IgD-negative memory B cell (primary cell): ENCODE results near the gene HABP4. TPM values are rescaled to one million over a fixed set of nuclear protein-coding genes. Genes with fewer than 3 reads are reported as not detected.

Experiments used
- H3K27ac Mint-ChIP-seq, 3 donors: one replicate each; pipeline ENCODE4 v1.8.0; 2020 to 2022; ENCODE audit warnings: mild to moderate bottlenecking in 3 of 3, mixed read lengths in 3 of 3, moderate library complexity in 1 of 3
- H3K27me3 Mint-ChIP-seq: one replicate; pipeline ENCODE4 v1.8.0; 2021; ENCODE audit warnings: mixed read lengths
- H3K36me3 Mint-ChIP-seq: one replicate; pipeline ENCODE4 v1.8.0; 2020; ENCODE audit warnings: mild to moderate bottlenecking, mixed read lengths
- H3K4me1 Mint-ChIP-seq, 3 donors: one replicate each; pipeline ENCODE4 v1.8.0; 2020 to 2022; ENCODE audit warnings: mixed read lengths in 3 of 3, mild to moderate bottlenecking in 1 of 3
- H3K4me3 Mint-ChIP-seq, 4 donors: one replicate each; pipeline ENCODE4 v1.8.0; 2020 to 2022; ENCODE audit warnings: mild to moderate bottlenecking in 4 of 4, mixed read lengths in 4 of 4, moderate library complexity in 3 of 4
- H3K9me3 Mint-ChIP-seq, 3 donors: one replicate each; pipeline ENCODE4 v1.8.0; 2020 to 2021; ENCODE audit warnings: mixed read lengths in 3 of 3, mild to moderate bottlenecking in 1 of 3
- polyA plus RNA-seq: library from polyadenylated mRNA; unstranded; fragments of 300-500 nt; fragmentation: Illumina TruSeq; gene quantifications from one replicate; pipeline ENCODE4 v1.2.3, GENCODE V29; 2021

Gene HABP4
- polyA plus RNA-seq, 1 donor from 2014 or later, result 7.4 TPM

DNA sequence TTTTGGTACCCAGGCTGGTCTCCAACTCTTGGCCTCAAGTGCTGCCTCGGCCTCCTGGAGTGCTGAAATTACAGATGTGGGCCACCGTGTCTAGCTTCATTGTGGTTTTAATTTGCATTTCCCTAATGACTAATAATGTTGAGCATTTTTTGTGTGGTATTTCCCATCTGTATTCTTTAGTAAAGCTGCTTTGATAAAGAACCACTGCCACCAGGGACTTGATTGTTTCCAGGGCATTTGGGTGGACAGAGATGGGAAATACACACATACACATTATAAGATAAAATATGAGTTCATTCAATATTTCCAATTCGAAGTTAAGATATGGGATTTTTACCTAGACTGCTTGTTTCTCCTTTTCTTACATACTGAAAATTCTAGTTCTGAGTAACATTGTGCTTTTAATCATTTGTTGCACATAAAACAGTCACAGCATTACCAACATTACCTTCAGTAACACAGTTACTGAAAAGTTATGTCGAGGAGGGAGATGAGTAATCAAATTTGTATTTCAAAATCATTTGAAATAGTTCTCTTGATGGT, 28.9 kb downstream of the HABP4 start:
- peaks cover 11 to 15% (median 12%) of the 10 kb centered on the region in 3 donors for H3K4me1 Mint-ChIP-seq
- no peaks in the 10 kb centered on the region for H3K9me3 Mint-ChIP-seq
- H3K4me3 Mint-ChIP-seq, result peak overlapping the region in 1 of 4 donors; percentile 68
- H3K36me3 Mint-ChIP-seq, result peaks cover 14% of the 10 kb centered on the region
- no peaks in the 10 kb centered on the region for H3K27me3 Mint-ChIP-seq
- no peak overlapping the region for H3K27ac Mint-ChIP-seq

- Mint-ChIP-seq H3K36me3 (peaks cover 12% of the 10 kb centered on the region), H3K9me3 (no peaks in the 10 kb centered on the region), H3K27ac (no peak overlapping the region), H3K27me3 (no peaks in the 10 kb centered on the region), H3K4me1 (peaks cover 21 to 23% (median 23%) of the 10 kb centered on the region in 3 donors), H3K4me3 (no peak overlapping the region)
Measured at GRCh38 chr9:96480736-96481135, 30.8 kb downstream of the HABP4 start.

GRCh38 chr9:96482476-96482875, 32.5 kb downstream of the HABP4 start:
- Mint-ChIP-seq H3K27me3 (no peaks in the 10 kb centered on the region), H3K9me3 (no peaks in the 10 kb centered on the region), H3K4me3 (no peak overlapping the region), H3K36me3 (peaks cover 10% of the 10 kb centered on the region), H3K4me1 (peaks cover 21 to 23% (median 21%) of the 10 kb centered on the region in 3 donors), H3K27ac (peak overlapping the region in 1 of 3 donors; percentile 40)

DNA sequence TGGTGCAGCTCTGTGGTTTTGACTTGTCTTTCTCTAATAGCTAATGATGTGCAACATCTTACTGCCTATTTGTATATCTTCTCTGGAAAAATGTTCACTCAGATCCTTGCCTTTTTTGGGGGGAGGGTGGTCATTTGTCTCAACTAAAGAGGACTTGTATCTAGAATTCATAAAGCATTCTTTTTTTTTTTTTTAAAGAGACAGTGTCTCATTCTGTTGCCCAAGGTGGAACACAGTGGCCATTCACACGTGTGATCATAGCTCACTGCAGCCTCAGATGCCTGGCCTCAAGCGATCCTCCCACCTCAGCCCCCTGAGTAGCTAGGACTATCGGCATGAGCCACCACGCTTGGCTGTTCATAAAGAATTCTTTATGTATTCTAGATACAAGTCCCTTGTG, 33.2 kb downstream of the HABP4 start:
- H3K36me3 Mint-ChIP-seq, result peaks cover 10% of the 10 kb centered on the region

DNA sequence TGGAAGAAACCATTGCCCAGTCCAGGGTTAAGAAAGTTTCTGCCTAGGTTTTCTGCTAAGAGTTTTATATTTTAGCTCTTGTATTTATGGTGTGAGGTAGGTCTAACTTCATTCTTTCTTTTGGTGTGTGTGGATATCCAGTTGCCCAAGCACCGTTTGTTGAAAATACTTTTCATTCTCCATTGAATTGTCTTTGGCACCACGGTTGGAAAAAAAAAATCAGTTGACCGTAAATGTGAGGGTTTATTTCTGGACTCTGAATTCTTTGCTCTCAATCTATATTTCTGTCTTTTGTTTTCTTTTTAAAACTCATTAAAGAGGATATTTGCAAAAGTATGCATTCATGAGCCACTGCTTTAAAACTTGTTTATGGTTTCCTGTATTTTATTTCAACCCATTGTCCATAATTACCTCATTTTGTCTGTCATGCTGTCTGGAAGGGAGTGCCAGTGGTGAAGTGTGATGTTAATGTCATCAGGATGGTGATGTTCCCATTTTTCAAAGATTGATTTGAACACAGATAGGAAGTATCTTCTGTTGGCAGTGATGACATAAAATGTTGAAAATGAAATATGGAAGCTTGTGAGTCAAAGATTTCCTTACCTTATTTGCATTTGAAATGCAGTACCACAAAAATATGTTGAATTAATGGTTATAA, 33.9 kb downstream of the HABP4 start:
- Mint-ChIP-seq H3K36me3 (peaks cover 8% of the 10 kb centered on the region), H3K4me1 (peaks cover 16 to 18% (median 17%) of the 10 kb centered on the region in 3 donors), H3K4me3 (no peak overlapping the region), H3K27ac (no peak overlapping the region), H3K9me3 (no peaks in the 10 kb centered on the region), H3K27me3 (no peaks in the 10 kb centered on the region)

More for the DNA sequence above, 33.2 kb downstream of the HABP4 start:
- no peaks in the 10 kb centered on the region for H3K9me3 Mint-ChIP-seq
- peaks cover 21 to 23% (median 21%) of the 10 kb centered on the region in 3 donors for H3K4me1 Mint-ChIP-seq
- no peaks in the 10 kb centered on the region for H3K27me3 Mint-ChIP-seq
- H3K27ac Mint-ChIP-seq, result no peak overlapping the region
- no peak overlapping the region for H3K4me3 Mint-ChIP-seq

- Mint-ChIP-seq H3K4me1 (peaks cover 13 to 15% (median 13%) of the 10 kb centered on the region in 3 donors), H3K36me3 (peaks cover 6% of the 10 kb centered on the region), H3K4me3 (peak overlapping the region in 1 of 4 donors; percentile 9), H3K27ac (peak overlapping the region in 1 of 3 donors; percentile 1), H3K27me3 (no peaks in the 10 kb centered on the region), H3K9me3 (no peaks in the 10 kb centered on the region)
Measured at GRCh38 chr9:96484521-96484931, 34.6 kb downstream of the HABP4 start.

DNA sequence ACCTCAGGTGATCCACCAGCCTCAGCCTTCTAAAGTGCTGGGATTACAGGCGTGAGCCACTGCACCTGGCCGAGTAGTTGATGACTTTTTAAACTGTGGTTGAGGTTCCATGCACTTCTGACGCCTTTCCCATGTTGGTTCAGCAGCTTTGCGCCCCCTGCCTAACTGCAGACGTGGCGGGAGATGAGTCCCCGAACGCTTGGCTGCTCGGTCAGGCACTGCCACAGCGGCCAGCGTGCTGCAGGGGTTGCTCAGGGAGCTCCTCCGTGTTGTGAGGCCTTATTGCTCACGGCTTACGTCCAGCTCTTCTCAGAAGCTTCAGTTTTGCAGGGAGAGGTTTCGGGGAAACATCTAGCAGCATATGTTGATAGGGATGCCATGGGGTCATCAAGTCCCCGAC, 35.3 kb downstream of the HABP4 start:
- H3K27ac Mint-ChIP-seq, result no peak overlapping the region
- H3K36me3 Mint-ChIP-seq, result peaks cover 9% of the 10 kb centered on the region
- H3K4me1 Mint-ChIP-seq, result peaks cover 13 to 14% (median 13%) of the 10 kb centered on the region in 3 donors
- H3K4me3 Mint-ChIP-seq, result no peak overlapping the region
- H3K27me3 Mint-ChIP-seq, result no peaks in the 10 kb centered on the region
- no peaks in the 10 kb centered on the region for H3K9me3 Mint-ChIP-seq

- no peaks in the 10 kb centered on the region for H3K27me3 Mint-ChIP-seq
- no peak overlapping the region for H3K27ac Mint-ChIP-seq
- H3K4me3 Mint-ChIP-seq, result no peak overlapping the region
- no peaks in the 10 kb centered on the region for H3K9me3 Mint-ChIP-seq
- H3K36me3 Mint-ChIP-seq, result peaks cover 11% of the 10 kb centered on the region
- H3K4me1 Mint-ChIP-seq, result peaks cover 13 to 14% (median 13%) of the 10 kb centered on the region in 3 donors
Measured at GRCh38 chr9:96486386-96487028, 36.5 kb downstream of the HABP4 start.

- Mint-ChIP-seq H3K4me3 (no peak overlapping the region), H3K27me3 (no peaks in the 10 kb centered on the region), H3K9me3 (no peaks in the 10 kb centered on the region), H3K4me1 (peaks cover 13 to 14% (median 13%) of the 10 kb centered on the region in 3 donors), H3K36me3 (peaks cover 11% of the 10 kb centered on the region), H3K27ac (no peak overlapping the region)
Measured at GRCh38 chr9:96487029-96487396, 37.0 kb downstream of the HABP4 start.

- H3K4me3 Mint-ChIP-seq, result no peak overlapping the region
- no peaks in the 10 kb centered on the region for H3K27me3 Mint-ChIP-seq
- H3K36me3 Mint-ChIP-seq, result peaks cover 11% of the 10 kb centered on the region
- peaks cover 12 to 14% (median 13%) of the 10 kb centered on the region in 3 donors for H3K4me1 Mint-ChIP-seq
- no peaks in the 10 kb centered on the region for H3K9me3 Mint-ChIP-seq
- H3K27ac Mint-ChIP-seq, result no peak overlapping the region
Measured at GRCh38 chr9:96487949-96488348, 38.0 kb downstream of the HABP4 start.

DNA sequence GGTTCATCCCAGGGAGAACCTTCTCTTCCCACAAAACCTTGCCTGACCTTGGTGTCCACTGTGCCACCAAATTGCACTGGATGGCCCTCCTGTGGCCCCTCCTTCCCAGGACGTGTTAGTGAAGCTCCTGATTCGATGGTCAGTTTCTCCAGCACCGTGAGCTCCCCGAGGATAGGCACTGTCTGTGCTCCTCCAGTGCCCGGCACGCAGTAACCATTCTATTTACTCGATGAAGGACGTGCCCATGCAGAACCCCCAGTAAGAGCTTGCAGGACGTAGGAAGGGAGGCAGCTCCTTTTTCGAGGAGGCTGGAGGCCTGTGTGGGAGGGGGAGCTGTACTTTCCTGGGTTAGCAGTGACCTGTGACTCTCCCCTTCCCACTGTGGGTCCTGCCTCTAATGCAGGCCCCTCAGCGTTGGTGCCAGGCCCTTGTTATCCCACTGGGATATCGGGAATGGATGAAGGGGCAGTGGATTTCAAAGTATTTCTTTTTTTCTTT, 39.6 kb downstream of the HABP4 start:
- H3K27ac Mint-ChIP-seq, result no peak overlapping the region
- H3K27me3 Mint-ChIP-seq, result no peaks in the 10 kb centered on the region
- no peaks in the 10 kb centered on the region for H3K9me3 Mint-ChIP-seq
- peaks cover 3 to 7% (median 4%) of the 10 kb centered on the region in 3 donors for H3K4me1 Mint-ChIP-seq
- peaks cover 9% of the 10 kb centered on the region for H3K36me3 Mint-ChIP-seq
- H3K4me3 Mint-ChIP-seq, result no peak overlapping the region

- Mint-ChIP-seq H3K36me3 (peaks cover 11% of the 10 kb centered on the region), H3K9me3 (no peaks in the 10 kb centered on the region), H3K27me3 (no peaks in the 10 kb centered on the region), H3K4me1 (peaks cover 0 to 1% (median 0%) of the 10 kb centered on the region in 3 donors), H3K4me3 (no peak overlapping the region), H3K27ac (no peak overlapping the region)
Measured at GRCh38 chr9:96490534-96491078, 40.6 kb downstream of the HABP4 start.

DNA sequence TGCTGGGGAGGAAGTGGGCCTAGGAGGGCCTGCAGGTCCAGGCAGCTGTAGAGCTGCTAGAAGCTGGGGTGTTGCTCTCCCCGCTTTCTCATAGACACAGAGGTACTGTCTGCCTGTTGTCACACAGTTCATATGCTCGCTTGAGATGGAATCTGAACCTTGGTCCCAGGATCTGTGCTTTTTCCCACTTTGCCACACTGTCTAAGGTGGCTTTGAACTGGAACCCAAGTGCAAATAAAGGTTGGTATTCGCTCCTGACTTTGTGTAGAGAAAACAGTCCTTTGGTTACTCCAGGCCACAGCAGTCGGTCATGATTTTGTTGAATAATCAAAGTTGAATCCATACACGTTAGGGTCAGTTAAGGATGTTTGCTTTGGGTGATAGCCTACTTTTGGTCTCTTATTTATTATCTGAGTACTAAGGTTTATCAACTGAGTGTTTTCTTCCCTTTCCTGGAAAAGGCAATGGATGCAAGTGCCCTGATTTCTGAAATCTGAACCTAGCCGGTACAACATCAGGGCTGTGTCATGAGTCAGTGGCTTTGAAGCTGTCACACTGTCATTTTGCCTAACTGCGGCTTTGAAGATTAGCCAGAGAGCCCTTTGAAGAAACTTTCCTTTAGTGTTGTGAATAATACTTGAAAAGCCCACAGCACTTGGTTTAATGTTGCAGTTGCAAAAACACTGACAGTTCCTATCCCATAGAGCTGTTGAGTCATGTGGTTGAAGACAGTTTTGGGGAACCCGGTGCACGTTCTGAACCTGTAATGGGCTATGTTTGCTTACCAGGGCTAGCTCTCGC, 41.3 kb downstream of the HABP4 start:
- no peaks in the 10 kb centered on the region for H3K27me3 Mint-ChIP-seq
- H3K27ac Mint-ChIP-seq, result no peak overlapping the region
- H3K4me1 Mint-ChIP-seq, result no peaks in the 10 kb centered on the region

DNA sequence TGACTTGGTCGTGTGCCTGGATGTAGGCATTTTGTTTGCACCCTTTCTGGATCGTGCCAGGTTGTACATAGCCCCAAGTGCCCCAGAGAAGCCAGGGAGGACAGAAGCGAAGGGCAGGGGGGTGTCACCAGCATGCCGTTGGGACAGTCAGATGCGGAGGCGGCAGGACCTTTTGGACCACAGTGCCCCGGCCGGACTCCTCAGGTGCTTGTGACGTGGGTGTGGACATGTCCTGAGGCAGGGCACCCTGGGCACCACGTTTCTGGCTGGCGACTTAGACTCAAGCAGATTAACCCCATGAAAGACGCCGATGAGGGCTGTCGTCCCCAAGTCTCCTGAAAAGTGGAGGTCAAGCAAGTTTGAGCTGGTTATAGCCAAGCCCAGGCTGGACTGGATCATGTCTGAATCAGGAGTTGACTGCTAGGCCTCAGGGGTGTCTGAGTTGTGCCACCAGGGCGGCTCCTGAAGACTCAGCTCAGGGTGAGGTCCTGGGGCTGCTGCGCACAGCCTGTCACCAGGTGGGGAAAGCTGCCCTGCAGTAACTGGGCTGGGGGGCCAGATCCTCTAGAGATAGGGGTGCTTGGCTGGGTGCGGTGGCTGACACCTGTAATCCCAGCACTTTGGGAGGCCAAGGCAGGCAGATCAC, 42.0 kb downstream of the HABP4 start:
- Mint-ChIP-seq H3K9me3 (no peaks in the 10 kb centered on the region), H3K27me3 (no peaks in the 10 kb centered on the region), H3K27ac (no peak overlapping the region), H3K36me3 (peaks cover 9% of the 10 kb centered on the region), H3K4me1 (no peaks in the 10 kb centered on the region), H3K4me3 (no peak overlapping the region)

More for the DNA sequence above, 41.3 kb downstream of the HABP4 start:
- no peaks in the 10 kb centered on the region for H3K9me3 Mint-ChIP-seq
- no peak overlapping the region for H3K4me3 Mint-ChIP-seq
- H3K36me3 Mint-ChIP-seq, result peaks cover 9% of the 10 kb centered on the region
